SU-DHL-6 (cell line): ENCODE results near the gene BBS10.

Experiments
- H2AFZ ChIP-seq: fragments of 200-600 bp; sonication (generic); 2 replicates; pipeline ENCODE4 v1.6.1; 2014; ENCODE audit warnings: low read depth, mild to moderate bottlenecking, moderate library complexity, mixed read lengths, antibody characterized with exemption, low read length; ENCODE audit not compliant: severe bottlenecking
- H3F3A ChIP-seq: fragments of 200-600 bp; shearing (Covaris generic); 2 replicates; pipeline ENCODE4 v1.6.0; 2016; ENCODE audit warnings: antibody characterized with exemption, mild to moderate bottlenecking; ENCODE audit not compliant: insufficient read depth
- H3K27ac ChIP-seq: fragments of 200-600 bp; sonication (generic); 2 replicates; pipeline ENCODE4 v1.5.1; 2016; ENCODE audit warnings: low read depth, mild to moderate bottlenecking, low read length, moderate library complexity, mixed read lengths
- H3K27me3 ChIP-seq: fragments of 200-600 bp; sonication (generic), shearing (Covaris generic); 2 replicates; pipeline ENCODE4 v1.6.0; 2014; ENCODE audit warnings: mild to moderate bottlenecking, low read length
- H3K36me3 ChIP-seq: fragments of 200-600 bp; sonication (generic); 2 replicates; pipeline ENCODE4 v1.6.1; 2014; ENCODE audit warnings: mild to moderate bottlenecking, low read length, mixed read lengths
- H3K4me2 ChIP-seq: fragments of 300-600, 200-600 bp; shearing (Covaris generic), sonication (generic); 2 replicates; pipeline ENCODE4 v1.6.0; 2014; ENCODE audit warnings: low read length, low read depth, mild to moderate bottlenecking; ENCODE audit not compliant: poor library complexity, severe bottlenecking
- H3K4me3 ChIP-seq: fragments of 200-600 bp; sonication (generic); 2 replicates; pipeline ENCODE4 v1.5.1; 2014; ENCODE audit warnings: antibody characterized with exemption, low read length, mild to moderate bottlenecking, mixed read lengths; ENCODE audit not compliant: insufficient read depth, poor library complexity, severe bottlenecking
- H3K79me2 ChIP-seq: fragments of 200-600 bp; sonication (generic); 2 replicates; pipeline ENCODE4 v1.6.1; 2014; ENCODE audit warnings: mild to moderate bottlenecking, low read length, moderate library complexity; ENCODE audit not compliant: insufficient read depth
- H3K9ac ChIP-seq: fragments of 200-600 bp; sonication (generic); 2 replicates; pipeline ENCODE4 v1.7.0; 2014; ENCODE audit warnings: mild to moderate bottlenecking, low read length
- H3K9me2 ChIP-seq: fragments of 200-600 bp; sonication (generic); replicated peaks from 2 replicates; pipeline ENCODE4 v1.6.1; 2014; ENCODE audit warnings: low read length; ENCODE audit not compliant: insufficient read depth
- H3K9me3 ChIP-seq: fragments of 200-600 bp; sonication (generic); 2 replicates; pipeline ENCODE4 v1.6.1; 2014; ENCODE audit warnings: low read length, mixed read lengths; ENCODE audit not compliant: insufficient read depth
- H4K20me1 ChIP-seq: fragments of 200-600 bp; sonication (generic); 2 replicates; pipeline ENCODE4 v1.6.1; 2014; ENCODE audit warnings: low read depth, mild to moderate bottlenecking, antibody characterized with exemption, low read length, moderate library complexity, mixed read lengths
- EZH2phosphoT487 ChIP-seq: fragments of 200-600 bp; sonication (generic), shearing (Covaris generic); conservative IDR thresholded peaks from 2 replicates; pipeline ENCODE4 v1.6.1; 2018; ENCODE audit warnings: mild to moderate bottlenecking, antibody characterized with exemption, low read length, moderate library complexity, mixed read lengths
- TF ChIP-seq, protein P1 (sequence below): fragments of 200-600 bp; sonication (generic); IDR thresholded peaks from one replicate; pipeline ENCODE4 v1.5.1; 2017; ENCODE audit warnings: antibody characterized with exemption, mild to moderate bottlenecking, low read length, moderate library complexity; ENCODE audit not compliant: insufficient read depth, poor library complexity, severe bottlenecking

The BBS10 gene

DNA sequence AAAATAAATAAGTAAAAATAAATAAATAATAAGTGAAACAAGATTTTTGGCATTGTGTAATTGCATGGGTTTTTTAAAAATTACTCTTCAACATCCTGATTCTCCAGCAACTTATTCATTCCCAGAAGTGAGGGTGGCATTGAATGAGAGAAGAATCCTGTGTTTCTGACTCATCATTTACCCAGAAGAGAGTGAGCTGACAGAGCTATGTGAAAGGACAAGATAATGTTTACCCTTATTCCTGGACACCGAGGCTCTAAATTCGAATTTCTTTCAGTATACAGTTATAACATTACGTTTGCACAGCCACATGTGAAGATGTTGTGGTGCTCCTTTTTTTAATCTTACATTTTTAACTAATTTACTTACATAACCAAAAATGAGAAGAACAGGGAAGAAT is 36.4 kb downstream of the BBS10 start:
- TF ChIP-seq, protein P1, sequence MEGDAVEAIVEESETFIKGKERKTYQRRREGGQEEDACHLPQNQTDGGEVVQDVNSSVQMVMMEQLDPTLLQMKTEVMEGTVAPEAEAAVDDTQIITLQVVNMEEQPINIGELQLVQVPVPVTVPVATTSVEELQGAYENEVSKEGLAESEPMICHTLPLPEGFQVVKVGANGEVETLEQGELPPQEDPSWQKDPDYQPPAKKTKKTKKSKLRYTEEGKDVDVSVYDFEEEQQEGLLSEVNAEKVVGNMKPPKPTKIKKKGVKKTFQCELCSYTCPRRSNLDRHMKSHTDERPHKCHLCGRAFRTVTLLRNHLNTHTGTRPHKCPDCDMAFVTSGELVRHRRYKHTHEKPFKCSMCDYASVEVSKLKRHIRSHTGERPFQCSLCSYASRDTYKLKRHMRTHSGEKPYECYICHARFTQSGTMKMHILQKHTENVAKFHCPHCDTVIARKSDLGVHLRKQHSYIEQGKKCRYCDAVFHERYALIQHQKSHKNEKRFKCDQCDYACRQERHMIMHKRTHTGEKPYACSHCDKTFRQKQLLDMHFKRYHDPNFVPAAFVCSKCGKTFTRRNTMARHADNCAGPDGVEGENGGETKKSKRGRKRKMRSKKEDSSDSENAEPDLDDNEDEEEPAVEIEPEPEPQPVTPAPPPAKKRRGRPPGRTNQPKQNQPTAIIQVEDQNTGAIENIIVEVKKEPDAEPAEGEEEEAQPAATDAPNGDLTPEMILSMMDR, result no peak
- TF ChIP-seq EZH2phosphoT487, result no peak
- H3K36me3 ChIP-seq, result no peaks in the 10 kb centered on the region
- no peak overlapping the region for H3K9ac ChIP-seq
- H3K9me3 ChIP-seq, result no peaks in the 10 kb centered on the region
- H3K9me2 ChIP-seq, result no peaks in the 10 kb centered on the region
- H3K27me3 ChIP-seq, result no peaks in the 10 kb centered on the region
- H3F3A ChIP-seq, result no peaks in the 10 kb centered on the region
- no peak overlapping the region for H3K4me3 ChIP-seq
- H3K4me2 ChIP-seq, result no peak overlapping the region
- H4K20me1 ChIP-seq, result no peaks in the 10 kb centered on the region
- H3K27ac ChIP-seq, result no peak overlapping the region
- no peak overlapping the region for H2AFZ ChIP-seq
- no peaks in the 10 kb centered on the region for H3K79me2 ChIP-seq

DNA sequence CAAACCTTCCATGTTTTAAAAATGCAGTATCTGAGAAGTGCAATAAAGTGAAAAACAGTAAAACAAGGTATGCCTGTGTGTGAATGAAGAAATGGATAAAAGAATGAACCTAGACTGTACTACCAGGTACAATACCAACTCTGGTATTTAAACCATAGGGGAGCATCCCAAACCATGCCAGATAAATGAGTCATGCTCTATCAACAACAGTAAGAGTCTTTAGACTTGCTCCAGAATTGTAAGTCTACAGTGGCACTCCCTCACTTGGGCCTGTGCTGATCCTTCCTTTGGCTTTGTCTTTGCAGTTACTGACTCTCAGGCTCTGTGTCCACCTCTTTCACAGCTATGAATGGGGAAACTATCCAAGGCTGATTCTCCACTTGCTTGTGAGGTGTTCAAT is 38.1 kb downstream of the BBS10 start:
- no peak overlapping the region for H3K4me2 ChIP-seq
- H3K79me2 ChIP-seq, result no peaks in the 10 kb centered on the region
- no peaks in the 10 kb centered on the region for H4K20me1 ChIP-seq
- no peaks in the 10 kb centered on the region for H3K36me3 ChIP-seq
- H3F3A ChIP-seq, result no peaks in the 10 kb centered on the region
- no peaks in the 10 kb centered on the region for H3K27me3 ChIP-seq
- H3K9me2 ChIP-seq, result no peaks in the 10 kb centered on the region
- H3K4me3 ChIP-seq, result no peak overlapping the region
- no peak overlapping the region for H3K27ac ChIP-seq
- H3K9me3 ChIP-seq, result no peaks in the 10 kb centered on the region
- no peak for TF ChIP-seq EZH2phosphoT487
- TF ChIP-seq, protein P1, result no peak
- no peak overlapping the region for H3K9ac ChIP-seq
- no peak overlapping the region for H2AFZ ChIP-seq

DNA sequence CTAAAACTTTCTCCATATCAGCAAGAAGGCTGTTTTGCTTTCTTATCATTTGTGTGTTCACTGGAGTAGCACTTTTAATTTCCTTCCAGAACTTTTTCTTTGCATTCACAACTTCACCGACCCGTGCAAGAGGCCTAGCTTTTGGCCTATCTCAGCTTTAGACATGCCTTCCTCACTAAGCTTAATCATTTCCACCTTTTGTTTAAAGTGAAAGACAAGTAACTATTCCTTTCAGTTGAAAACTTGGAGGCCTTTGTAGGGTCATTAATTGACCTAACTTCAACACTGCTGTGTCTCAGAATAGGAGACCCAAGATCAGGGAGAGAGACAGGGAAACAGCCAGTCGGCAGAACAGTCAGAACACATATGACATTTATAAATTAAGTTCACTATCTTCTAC is 39.3 kb downstream of the BBS10 start:
- Histone ChIP-seq H3K79me2 (no peaks in the 10 kb centered on the region), H3K36me3 (no peaks in the 10 kb centered on the region), H4K20me1 (no peaks in the 10 kb centered on the region), H3K9me2 (no peaks in the 10 kb centered on the region), H3F3A (no peaks in the 10 kb centered on the region), H3K4me3 (no peak overlapping the region), H3K27me3 (no peaks in the 10 kb centered on the region), H3K27ac (no peak overlapping the region), H3K9me3 (no peaks in the 10 kb centered on the region), H3K4me2 (no peak overlapping the region), H2AFZ (no peak overlapping the region), H3K9ac (no peak overlapping the region)
- TF ChIP-seq, protein P1, result no peak
- no peak for TF ChIP-seq EZH2phosphoT487

DNA sequence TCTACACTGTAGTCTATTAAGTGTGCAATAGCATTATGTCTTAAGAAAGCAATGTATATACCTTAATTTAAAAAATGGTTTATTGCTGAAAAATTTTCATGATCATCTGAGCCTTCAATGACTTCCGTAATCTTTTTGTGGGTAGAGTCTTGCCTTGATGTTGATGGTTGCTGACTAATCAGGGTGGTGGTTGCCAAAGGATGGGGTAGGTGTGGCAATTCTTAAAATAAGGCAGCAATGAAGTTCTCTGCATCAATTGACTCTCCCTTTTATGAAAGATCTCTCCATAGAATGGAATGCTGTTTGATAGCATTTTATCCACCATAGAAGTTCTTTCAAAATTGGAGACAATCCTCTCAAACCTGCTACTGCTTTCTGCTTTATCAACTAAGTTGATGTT is 41.1 kb downstream of the BBS10 start:
- Histone ChIP-seq H2AFZ (no peak overlapping the region), H3K27ac (no peak overlapping the region), H3K9me3 (no peaks in the 10 kb centered on the region), H4K20me1 (no peaks in the 10 kb centered on the region), H3K4me3 (no peak overlapping the region), H3K27me3 (no peaks in the 10 kb centered on the region), H3K4me2 (no peak overlapping the region), H3K36me3 (no peaks in the 10 kb centered on the region), H3F3A (no peaks in the 10 kb centered on the region), H3K9ac (no peak overlapping the region), H3K9me2 (no peaks in the 10 kb centered on the region), H3K79me2 (no peaks in the 10 kb centered on the region)
- no peak for TF ChIP-seq EZH2phosphoT487
- TF ChIP-seq, protein P1, result no peak
